PC-3 (cell line): ENCODE results near the gene FBXO2. TPM values are rescaled to one million over a fixed set of nuclear protein-coding genes. Genes with fewer than 3 reads are reported as not detected.

Experiments
- ATAC-seq: fragments of 200-7000 bp; cut with Tn5 transposase; 2 replicates; pipeline ENCODE4 v1.9.1; 2020; ENCODE audit warnings: mild to moderate bottlenecking, moderate library complexity
- BruUV-seq: library from RNA; stranded (reverse); fragments of 400-500 nt; replicated peaks from 2 replicates; lab custom pipeline; 2021; lab: Mats Ljungman, UMichigan
- CTCF ChIA-PET: fragments of 300-600 bp; sonication (Branson Sonifier 250); formaldehyde crosslinking; loops from one replicate; lab custom pipeline; 2022; ENCODE audit warnings: antibody characterized with exemption; lab: Charles Lee
- POLR2A ChIA-PET: fragments of 300-600 bp; sonication (Branson Sonifier 250); formaldehyde crosslinking; loops from one replicate; lab custom pipeline; 2022; ENCODE audit warnings: antibody characterized with exemption; ENCODE audit not compliant: unreplicated experiment; lab: Charles Lee
- DNase-seq: peaks from one replicate; pipeline ENCODE4 v3.0.0-alpha.2; 2015
- H2AFZ ChIP-seq: fragments of 300-600 bp; sonication (generic); 2 replicates; pipeline ENCODE4 v1.6.0; 2016; ENCODE audit warnings: antibody characterized with exemption, low read length
- H3F3A ChIP-seq: fragments of 300-600 bp; sonication (generic); one replicate; pipeline ENCODE4 v1.6.0; 2017; ENCODE audit warnings: antibody characterized with exemption, low read length, control low read depth, mild to moderate bottlenecking; ENCODE audit not compliant: unreplicated experiment
- H3K27ac ChIP-seq: fragments of 300-600 bp; sonication (generic); 2 replicates; pipeline ENCODE4 v1.5.1; 2016; ENCODE audit warnings: mild to moderate bottlenecking, low read length
- H3K27me3 ChIP-seq: fragments of 300-600 bp; sonication (generic); 2 replicates; pipeline ENCODE4 v1.6.1; 2016; ENCODE audit warnings: low read length, mixed read lengths
- H3K36me3 ChIP-seq: fragments of 300-600 bp; sonication (generic); 2 replicates; pipeline ENCODE4 v1.6.1; 2016; ENCODE audit warnings: low read depth, mixed run types, low read length, mixed read lengths
- H3K4me1 ChIP-seq: fragments of 300-600 bp; sonication (generic); 2 replicates; pipeline ENCODE4 v1.5.1; 2016; ENCODE audit warnings: low read length; ENCODE audit not compliant: insufficient read depth
- H3K4me2 ChIP-seq: fragments of 300-600 bp; sonication (generic); 2 replicates; pipeline ENCODE4 v1.6.0; 2016; ENCODE audit warnings: low read length
- H3K4me3 ChIP-seq: fragments of 300-600 bp; sonication (generic); 2 replicates; pipeline ENCODE4 v1.5.1; 2016; ENCODE audit warnings: mild to moderate bottlenecking, low read length, mixed read lengths
- H3K79me2 ChIP-seq: fragments of 300-600 bp; sonication (generic); 2 replicates; pipeline ENCODE4 v1.6.1; 2017; ENCODE audit warnings: low read length, mixed read lengths
- H3K9ac ChIP-seq: fragments of 300-600 bp; sonication (generic); 2 replicates; pipeline ENCODE4 v1.6.0; 2016; ENCODE audit warnings: mild to moderate bottlenecking, low read length
- H3K9me2 ChIP-seq: fragments of 300-600 bp; sonication (generic); replicated peaks from 2 replicates; pipeline ENCODE4 v1.6.1; 2016; ENCODE audit warnings: mixed run types, low read length, mixed read lengths
- H3K9me3 ChIP-seq: fragments of 300-600 bp; sonication (generic); 2 replicates; pipeline ENCODE4 v1.6.1; 2016; ENCODE audit warnings: low read length, mixed read lengths
- H4K20me1 ChIP-seq: fragments of 300-600 bp; sonication (generic); 2 replicates; pipeline ENCODE4 v1.6.1; 2016; ENCODE audit warnings: low read length, mixed read lengths
- EZH2 ChIP-seq: fragments of 300-600 bp; sonication (generic); IDR thresholded peaks from one replicate; pipeline ENCODE4 v1.6.1; 2017; ENCODE audit warnings: antibody characterized with exemption, mild to moderate bottlenecking, low read length; ENCODE audit not compliant: unreplicated experiment
- EZH2phosphoT487 ChIP-seq: fragments of 300-600 bp; sonication (generic); IDR thresholded peaks from 2 replicates; pipeline ENCODE4 v1.6.1; 2018; ENCODE audit warnings: mild to moderate bottlenecking, antibody characterized with exemption, low read length, borderline replicate concordance
- intact Hi-C: fragments of 100-400 bp; cut with micrococcal nuclease; formaldehyde crosslinking; loops from 2 replicates; pipeline ENCODE4 v1.9.0; 2023
- total RNA-seq: library from RNA; depleted of rRNA; stranded (reverse); fragments of >200 nt; gene quantifications from 2 replicates; pipeline ENCODE4 v1.2.3, GENCODE V29; 2014
- TF ChIP-seq, protein P1 (sequence below): fragments of 300-600 bp; sonication (generic); conservative IDR thresholded peaks from 2 replicates; pipeline ENCODE4 v1.5.1; 2017; ENCODE audit warnings: antibody characterized with exemption, low read depth, mild to moderate bottlenecking, low read length

FBXO2 gene
- total RNA-seq, 1 experiment from 2014 or later, result 15.3 TPM

DNA sequence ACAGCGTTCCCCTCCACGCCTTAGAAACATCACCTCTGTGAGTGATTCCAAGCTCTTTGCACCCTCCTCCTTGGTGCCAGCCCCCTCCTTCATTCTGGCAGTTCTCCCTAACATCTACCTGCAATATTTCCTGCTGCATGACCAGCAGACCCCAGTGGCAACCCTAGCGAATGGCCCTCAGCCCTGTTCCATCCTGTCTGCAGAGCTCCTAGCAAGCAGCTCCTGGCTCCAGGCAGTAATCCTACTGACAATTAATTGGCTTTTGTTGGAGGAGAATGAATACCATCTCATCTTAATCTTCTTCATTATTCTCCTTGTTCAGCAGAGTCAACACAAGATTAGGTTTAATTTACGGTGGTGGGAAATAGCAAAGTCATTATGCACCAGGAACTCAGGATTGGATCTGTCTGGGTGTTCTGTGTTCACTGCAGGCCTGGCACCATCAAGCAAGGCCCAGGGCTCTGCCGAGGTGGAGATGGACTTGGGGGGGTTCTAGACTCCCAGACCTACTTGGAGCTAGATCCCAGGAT lies 12.4 kb downstream of the FBXO2 start:
- no peak for ATAC-seq
- no peak for DNase-seq
- Histone ChIP-seq H3K27ac (no peak overlapping the region), H3K9me2 (no peaks in the 10 kb centered on the region), H3K36me3 (no peaks in the 10 kb centered on the region), H3K4me3 (no peak overlapping the region), H3K4me2 (no peak overlapping the region), H3K9me3 (no peaks in the 10 kb centered on the region), H3K27me3 (peaks cover 18% of the 10 kb centered on the region; the same call in 1 of the 2 replicates), H3F3A (no peaks in the 10 kb centered on the region), H3K79me2 (no peaks in the 10 kb centered on the region), H4K20me1 (no peaks in the 10 kb centered on the region), H3K4me1 (no peaks in the 10 kb centered on the region), H3K9ac (no peak overlapping the region), H2AFZ (no peak overlapping the region)
- ChIA-PET POLR2A (no interaction called here), CTCF (interaction anchor here (0.6 to 2.3 kb wide), 2 partner anchors 604 to 741 kb away, joined by 3 to 15 read pairs; no protein-coding TSS in a partner anchor)
- TF ChIP-seq EZH2phosphoT487 (no peak), EZH2 (no peak)
- TF ChIP-seq, protein P1, sequence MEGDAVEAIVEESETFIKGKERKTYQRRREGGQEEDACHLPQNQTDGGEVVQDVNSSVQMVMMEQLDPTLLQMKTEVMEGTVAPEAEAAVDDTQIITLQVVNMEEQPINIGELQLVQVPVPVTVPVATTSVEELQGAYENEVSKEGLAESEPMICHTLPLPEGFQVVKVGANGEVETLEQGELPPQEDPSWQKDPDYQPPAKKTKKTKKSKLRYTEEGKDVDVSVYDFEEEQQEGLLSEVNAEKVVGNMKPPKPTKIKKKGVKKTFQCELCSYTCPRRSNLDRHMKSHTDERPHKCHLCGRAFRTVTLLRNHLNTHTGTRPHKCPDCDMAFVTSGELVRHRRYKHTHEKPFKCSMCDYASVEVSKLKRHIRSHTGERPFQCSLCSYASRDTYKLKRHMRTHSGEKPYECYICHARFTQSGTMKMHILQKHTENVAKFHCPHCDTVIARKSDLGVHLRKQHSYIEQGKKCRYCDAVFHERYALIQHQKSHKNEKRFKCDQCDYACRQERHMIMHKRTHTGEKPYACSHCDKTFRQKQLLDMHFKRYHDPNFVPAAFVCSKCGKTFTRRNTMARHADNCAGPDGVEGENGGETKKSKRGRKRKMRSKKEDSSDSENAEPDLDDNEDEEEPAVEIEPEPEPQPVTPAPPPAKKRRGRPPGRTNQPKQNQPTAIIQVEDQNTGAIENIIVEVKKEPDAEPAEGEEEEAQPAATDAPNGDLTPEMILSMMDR, result no peak
- BruUV-seq, result no TSS peak
- intact Hi-C loops, result loop anchor here (1.0 to 10.0 kb wide), 3 partner anchors 163 to 401 kb away; partner anchors contain the start of gene DISP3

DNA sequence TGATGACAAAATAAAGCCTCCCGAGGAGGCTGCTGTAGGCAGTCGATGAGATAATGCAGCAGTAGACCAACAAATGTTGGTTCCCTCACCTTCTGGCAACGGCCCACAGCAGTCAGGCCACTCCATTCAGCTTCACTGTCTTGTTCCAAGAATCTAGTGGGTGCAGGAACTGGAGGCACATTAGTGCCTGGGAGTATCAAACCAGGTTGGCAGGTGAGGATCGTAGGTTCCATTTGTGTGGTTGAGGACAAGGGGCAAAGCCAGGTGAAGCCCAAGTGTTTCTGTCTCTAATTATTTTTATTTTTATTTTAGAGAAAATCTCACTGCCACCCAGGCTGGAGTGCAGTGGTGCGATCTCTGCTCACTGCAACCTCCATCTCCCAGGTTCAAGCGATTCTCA lies 13.3 kb downstream of the FBXO2 start:
- DNase-seq, result no peak

More for the DNA sequence above, 13.3 kb downstream of the FBXO2 start:
- CTCF ChIA-PET, result interaction anchor here (0.6 kb wide), 1 partner anchor 741 kb away, joined by 3 read pairs; no protein-coding TSS in a partner anchor
- H3K4me1 ChIP-seq, result no peaks in the 10 kb centered on the region
- no TSS peak for BruUV-seq
- POLR2A ChIA-PET, result interaction anchor here (0.7 kb wide), 2 partner anchors 8 to 313 kb away, joined by 3 to 23 read pairs; no protein-coding TSS in a partner anchor
- no peak overlapping the region for H3K9ac ChIP-seq
- intact Hi-C loops, result loop anchor here (10.0 kb wide), 1 partner anchor 356 kb away; no protein-coding TSS in a partner anchor
- H3K79me2 ChIP-seq, result no peaks in the 10 kb centered on the region
- H3K4me2 ChIP-seq, result no peak overlapping the region
- H3K36me3 ChIP-seq, result no peaks in the 10 kb centered on the region
- H3K9me2 ChIP-seq, result no peaks in the 10 kb centered on the region
- H3K27ac ChIP-seq, result no peak overlapping the region
- no peaks in the 10 kb centered on the region for H3K9me3 ChIP-seq
- H3K4me3 ChIP-seq, result no peak overlapping the region
- H3F3A ChIP-seq, result no peaks in the 10 kb centered on the region
- no peak for ATAC-seq
- TF ChIP-seq, protein P1, result no peak
- TF ChIP-seq EZH2phosphoT487, result no peak
- TF ChIP-seq EZH2, result no peak
- H3K27me3 ChIP-seq, result peaks cover 23% of the 10 kb centered on the region
- no peaks in the 10 kb centered on the region for H4K20me1 ChIP-seq
- H2AFZ ChIP-seq, result no peak overlapping the region
